HG03025 (cell line): ENCODE results near the gene CYB561D1.
A peak's percentile ranks its signal among the peaks of the same experiment; 100 is the strongest.

Source experiments
- ATAC-seq: cut with Tn5 transposase; IDR thresholded peaks from one replicate; pipeline ENCODE4 v1.9.1; 2021; ENCODE audit warnings: mild to moderate bottlenecking, moderate library complexity; ENCODE audit not compliant: unreplicated experiment, low FRiP score

Gene CYB561D1

DNA sequence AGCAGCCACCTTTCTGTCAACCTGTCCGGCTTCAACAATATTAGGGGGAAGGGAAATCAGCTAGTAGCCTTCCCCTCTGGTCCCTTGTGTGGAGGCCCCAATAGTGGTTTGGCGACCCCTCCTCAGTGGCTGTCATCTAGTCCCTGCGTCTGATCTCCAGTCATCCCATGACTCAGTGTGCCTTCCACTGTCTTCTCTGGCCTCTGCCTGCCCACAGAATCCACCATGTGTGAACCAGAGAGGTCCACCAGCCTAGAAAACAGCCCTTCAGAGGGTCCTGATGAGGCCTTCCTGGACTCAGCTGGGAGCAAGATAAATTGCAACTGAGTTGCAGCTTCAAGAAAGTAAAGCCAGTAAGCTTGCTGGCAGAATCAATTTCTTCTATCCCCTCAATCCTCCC is 14.0 kb upstream of the CYB561D1 start:
- ATAC-seq = no peak

DNA sequence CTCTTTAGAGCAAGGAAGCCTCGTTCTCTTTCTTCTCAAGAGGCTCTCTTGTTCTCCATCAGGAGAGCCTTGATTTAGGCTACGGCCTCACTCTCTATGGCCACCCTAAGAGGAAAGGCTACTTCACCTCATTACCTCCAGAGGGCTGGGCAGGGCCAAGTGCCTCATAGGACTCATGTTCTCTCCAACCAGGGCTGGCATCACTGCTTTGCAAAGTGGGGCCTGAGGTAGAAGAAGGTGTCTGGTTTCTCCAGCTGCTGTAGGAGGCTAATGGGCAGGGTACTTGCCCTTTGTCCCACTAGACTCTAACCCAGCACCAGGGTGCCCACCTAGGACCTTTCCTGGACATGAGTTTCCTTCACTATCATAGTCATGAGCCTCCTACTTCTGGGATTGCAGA is 12.2 kb upstream of the CYB561D1 start:
- no peak for ATAC-seq

DNA sequence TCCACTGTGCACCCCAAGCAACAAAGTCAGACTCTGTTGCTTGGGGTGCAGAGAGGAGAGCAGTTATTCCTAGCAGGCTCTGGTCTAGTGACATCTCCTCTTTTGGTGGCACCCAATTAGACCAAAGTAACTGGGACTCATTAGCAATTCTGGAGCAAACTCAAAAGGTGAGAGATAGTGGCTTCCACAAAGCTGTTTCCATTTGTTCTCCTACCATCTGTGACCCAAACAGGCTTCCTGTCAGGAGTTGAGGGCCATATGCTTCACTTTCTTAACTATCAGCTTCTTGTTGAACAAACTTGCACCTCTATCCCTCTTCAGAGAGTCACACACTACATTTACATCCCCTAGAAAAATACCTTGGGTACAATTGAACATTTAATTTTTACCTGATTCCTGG is 11.7 kb upstream of the CYB561D1 start:
- no peak for ATAC-seq

DNA sequence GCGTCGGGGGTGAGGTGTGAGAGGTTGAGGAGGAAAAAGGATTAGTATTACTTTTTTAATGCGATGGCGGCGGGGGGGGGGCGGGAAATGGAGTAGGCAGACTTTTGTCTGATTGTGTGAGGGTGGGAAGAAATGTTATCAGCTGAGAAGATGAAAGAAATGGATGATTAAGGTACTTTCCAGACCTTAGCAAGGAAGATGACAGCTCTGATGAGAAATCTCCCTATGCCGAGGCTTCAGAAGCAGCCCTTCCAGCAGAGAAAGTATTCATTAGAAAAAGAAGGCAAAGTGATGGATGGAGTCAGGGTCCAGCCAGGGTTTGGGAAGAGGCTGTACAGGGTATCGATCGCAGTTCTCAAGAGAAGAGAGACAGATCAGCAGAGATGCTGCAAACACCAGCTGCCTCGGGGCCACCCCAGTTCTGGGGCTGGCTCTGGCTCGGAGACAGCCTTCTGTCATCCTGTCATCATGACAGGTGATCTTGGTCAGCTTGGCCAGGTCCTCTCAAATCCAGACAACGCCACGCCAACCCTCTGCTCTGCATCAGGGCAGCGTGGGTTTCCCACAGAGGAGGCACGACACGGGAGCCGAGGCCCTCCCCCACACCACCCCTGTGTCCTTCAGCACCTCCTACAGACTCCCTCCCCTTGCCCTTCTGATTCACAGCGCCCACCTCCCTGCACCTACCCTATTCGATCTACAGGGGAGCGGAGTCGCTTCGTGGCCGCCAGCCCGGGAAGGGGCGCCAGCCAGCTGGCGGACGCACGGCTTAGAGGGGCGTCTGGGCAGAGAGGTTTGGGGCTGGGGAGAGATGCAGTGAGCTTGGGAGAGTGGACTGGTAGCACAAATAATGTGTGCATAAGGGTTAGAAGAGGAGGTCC is 10.9 kb upstream of the CYB561D1 start:
- peak; percentile 4 for ATAC-seq

DNA sequence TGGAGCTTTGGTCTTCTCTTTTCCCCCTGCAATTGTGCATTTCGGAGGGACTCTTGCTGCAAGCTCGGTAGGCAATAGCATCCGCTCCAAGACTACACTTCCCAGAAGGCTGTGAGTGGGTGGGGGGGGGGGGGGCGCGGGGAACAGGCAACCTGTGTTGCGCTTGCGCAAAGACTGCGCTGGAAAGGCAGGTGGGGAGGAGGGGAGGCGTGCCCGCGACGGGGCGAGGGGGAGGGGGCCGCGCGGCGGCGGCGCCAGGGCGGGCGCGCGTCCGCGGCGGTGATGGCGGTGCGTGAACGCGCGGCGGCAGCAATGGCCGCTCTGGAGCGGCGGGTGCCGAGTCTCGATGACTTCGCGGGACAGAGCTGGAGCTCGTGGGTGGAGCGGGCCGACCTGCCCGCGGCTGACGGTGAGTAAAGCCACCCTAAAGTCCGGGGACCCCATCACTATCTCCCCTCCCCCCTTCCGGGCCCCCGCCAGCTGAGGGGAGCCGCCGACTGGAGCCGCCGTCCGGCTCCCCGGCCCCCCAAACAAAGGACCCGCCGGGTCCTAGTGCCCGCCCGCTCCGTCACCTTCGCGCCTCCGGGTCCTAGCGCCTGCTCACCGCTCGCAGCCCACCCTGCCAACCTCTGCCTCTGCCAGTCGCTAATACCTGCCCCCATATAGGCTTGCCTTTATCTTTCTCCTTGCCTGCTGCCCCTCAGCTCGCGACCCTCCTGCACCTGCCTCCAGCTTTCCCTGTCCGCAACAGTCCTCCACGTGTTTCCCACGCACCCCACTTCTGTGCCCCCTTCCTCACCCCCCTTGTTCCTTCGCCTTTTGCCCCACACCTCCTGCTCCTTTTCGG is 10.0 kb upstream of the CYB561D1 start, which contains the start of gene ATXN7L2:
TSS of gene ATXN7L2 (plus strand) at position 234 of the 847 bp plus-strand sequence. CDS start at position 283, 49 bp downstream.
- peak; percentile 76 for ATAC-seq

DNA sequence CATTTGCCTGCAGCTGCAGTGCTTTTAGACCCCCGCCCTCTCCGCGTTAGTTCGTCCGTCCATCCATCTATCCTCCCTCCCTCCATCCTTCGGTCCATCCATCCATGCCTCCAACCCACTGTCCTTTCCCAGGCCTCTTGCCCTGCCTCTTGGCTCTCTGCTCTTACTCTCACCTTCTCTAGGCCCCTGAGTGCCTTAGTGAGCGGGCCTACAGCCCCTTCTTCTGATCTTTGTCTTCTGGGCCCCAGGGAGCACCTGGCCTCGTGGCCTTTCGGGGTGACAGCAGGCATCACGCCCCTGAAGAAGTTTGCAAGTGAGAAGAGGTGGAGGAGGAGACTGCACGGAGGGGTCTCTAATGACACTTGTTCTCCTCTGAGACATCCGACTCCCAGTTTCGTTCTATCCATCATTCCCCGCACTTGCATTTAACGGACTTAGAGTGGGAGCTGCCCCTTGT is 9.3 kb upstream of the CYB561D1 start:
- no peak for ATAC-seq

DNA sequence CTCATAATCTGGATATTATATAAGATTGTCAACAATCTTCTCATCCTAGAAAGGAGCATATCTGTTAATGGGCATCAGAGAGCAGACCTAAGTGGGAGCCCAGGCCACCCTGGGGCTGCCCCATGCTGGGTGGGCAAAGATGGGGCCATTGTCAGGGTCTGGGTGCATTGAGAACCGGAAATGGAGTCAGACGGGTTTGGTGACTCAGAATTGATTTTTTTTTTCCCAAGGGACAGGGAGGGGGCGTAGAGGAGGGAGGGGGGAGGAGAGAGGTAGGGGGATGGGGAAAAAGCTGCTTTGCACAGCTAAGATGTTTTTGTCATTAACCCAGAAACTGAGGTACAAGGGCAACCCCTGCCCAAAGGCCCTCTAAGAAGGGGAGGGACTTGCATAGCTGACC is 8.9 kb upstream of the CYB561D1 start:
- no peak for ATAC-seq

DNA sequence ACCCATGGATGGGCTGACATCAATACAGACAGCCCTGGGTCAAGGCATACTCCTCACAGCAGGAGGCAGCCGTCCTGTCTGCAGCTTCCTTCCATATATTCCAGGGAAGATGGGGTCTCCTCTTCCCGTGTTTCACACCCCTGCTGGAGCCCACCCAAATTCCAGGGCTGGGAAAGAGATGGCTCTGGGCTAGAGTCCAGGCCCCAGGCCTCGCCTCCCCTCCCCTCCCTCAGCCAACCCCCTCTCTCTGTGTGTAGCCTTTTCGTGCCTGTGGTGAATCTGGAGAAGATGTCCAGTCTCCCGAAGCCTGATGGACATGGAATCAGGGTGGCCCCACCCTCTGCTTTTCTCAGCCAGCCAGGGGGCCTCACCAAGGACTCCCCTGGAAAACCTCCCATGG is 6.6 kb upstream of the CYB561D1 start:
- ATAC-seq = no peak

DNA sequence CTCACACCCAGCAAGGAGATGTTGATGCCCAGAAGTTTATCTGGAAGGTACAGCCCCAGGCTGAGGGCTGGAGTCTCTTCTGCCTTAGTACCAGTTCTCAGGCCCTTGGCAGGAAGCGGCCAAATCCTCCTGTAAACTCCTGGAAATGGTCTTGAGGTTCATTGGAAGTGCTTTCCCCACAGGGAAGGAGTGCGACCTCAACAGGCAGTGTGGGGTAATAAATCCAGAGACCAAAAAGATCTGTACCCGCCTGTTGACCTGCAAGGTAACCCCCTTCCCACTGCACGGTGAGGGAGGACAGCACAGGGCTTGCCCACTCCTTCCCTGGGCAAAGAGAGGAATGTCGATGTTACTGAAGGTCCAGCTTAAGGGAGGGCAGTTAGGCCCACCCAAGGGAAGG is 5.7 kb upstream of the CYB561D1 start:
- ATAC-seq = no peak

DNA sequence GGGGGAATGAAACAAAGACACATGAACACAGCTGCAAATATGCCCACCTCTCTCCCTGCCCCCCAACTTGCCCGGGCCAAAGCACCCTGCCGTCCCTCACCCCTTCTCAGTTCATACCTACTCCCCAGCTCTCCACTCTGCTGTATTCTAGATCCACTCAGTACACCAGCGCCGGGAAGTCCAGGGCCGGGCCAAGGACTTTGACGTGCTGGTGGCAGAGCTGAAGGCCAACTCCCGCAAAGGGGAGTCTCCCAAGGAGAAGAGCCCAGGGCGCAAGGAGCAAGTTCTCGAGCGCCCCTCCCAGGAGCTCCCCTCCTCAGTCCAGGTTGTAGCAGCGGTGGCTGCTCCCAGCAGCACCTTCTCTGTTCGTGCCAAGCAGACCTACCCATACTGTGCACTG is 5.2 kb upstream of the CYB561D1 start:
- ATAC-seq = no peak

DNA sequence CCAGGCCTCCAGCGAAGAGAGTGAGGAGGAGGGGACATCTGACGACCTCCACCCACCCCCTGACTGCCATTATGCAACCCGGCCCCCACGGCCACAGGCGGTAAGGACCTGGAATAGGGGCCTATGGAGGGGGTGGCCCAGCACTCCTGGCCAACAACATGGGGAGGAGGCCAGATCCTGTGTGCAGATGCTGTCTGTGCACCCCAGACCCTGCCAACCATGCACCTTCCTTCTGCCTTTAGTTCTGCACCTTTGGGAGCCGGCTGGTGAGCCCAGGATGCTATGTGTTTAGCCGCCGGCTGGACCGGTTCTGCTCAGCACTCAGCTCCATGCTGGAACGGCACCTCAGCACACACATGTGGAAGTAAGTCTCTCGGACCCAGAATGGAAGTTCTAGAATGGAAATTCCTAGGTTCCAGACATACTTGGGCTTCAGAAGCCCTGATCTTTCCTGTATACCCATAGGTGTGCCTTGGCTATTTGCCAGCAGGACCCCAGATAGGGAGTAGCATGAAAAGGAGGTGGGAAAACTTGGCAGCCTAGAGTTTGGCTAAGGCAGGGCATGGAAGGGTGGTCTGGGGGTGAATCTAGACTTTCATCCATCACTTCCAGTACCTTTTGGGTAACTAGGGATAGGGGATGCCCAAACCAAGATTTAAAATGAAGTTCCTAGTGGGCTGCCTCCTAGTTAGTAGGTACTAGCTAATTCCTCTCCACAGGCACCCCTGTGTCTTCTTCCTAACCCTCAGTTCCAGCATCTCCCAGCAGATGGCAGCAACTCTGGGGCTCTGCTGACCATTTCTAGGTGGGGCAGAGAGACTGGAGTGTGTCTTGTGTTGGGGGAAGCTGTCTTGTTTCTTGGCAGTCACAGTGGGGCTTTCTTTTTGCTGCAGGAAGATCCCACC is 3.6 kb upstream of the CYB561D1 start:
- no peak for ATAC-seq

DNA sequence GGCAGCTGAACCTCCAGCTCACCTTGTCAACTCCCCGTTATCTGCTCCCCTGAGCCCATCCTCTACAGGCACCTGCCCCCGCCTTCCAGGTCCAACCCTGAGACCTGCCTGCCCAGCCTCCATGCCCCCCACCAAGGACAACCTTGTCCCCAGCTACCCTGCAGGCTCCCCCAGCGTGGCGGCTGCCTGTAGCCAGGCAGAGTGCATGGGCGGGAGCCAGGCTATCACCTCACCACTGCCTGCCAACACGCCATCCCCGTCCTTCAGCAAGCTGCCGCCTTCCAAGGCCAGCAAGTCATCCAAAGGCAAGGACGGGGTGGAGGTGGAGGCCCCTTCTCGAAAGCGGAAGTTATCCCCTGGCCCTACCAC is 3.0 kb upstream of the CYB561D1 start:
- ATAC-seq = no peak

DNA sequence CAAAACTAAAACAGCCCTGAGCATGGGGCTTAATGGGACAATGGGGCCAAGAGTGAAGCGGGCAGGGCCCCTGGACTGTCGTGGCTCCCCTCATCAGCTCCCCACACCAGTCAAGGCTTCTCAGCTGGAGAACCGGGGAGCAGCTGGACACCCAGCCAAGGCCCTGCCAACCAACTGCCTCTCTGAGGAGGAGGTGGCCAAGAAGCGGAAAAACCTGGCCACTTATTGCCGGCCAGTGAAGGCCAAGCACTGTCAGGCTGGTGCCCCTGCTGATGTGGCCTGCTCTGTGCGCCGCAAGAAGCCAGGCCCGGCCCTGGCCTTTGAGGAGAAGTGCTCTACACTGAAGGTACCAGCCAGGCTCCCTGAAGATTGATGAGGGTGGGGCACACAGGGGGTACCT is 2.5 kb upstream of the CYB561D1 start:
- ATAC-seq = no peak

DNA sequence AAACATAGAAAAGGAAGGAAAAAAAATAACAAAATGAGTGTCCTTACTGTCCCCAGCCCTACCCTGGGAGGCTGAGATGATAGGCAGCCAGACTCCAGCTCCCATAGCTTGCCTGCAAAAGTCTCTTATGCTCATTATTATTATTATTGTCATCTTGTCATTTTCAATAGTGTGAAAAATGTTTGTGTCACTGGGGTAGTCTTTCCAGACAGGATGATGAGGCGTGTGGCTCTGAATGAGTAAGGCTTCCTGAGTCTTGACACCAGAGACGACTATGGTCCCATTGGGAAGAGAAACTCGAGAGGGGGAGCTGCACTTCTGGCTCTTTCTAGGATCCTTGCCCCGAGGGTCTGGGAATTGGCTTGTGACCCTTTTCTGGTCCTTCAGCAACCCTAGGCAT is 1.1 kb upstream of the CYB561D1 start:
- ATAC-seq = no peak

DNA sequence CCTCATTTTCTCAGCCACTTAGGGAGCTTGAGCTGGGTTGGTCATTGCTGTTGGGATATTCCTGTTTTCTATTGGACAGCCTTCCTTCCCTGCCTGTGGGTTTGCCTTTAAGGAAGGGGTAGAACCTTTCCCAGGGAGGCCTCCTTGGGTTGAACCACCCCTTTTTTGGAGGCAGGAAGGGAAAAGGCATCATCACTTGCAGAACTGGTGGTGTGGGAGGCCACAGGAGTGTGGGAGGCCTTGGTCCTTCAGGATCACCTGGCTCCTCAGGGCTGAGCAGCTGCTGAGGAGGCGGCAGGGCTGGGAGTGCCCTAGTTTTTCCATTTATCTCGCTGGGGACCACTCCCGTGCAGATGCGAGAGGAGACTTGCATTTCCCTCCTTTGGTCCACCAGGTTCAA is 667 bp upstream of the CYB561D1 start:
- ATAC-seq = no peak

DNA sequence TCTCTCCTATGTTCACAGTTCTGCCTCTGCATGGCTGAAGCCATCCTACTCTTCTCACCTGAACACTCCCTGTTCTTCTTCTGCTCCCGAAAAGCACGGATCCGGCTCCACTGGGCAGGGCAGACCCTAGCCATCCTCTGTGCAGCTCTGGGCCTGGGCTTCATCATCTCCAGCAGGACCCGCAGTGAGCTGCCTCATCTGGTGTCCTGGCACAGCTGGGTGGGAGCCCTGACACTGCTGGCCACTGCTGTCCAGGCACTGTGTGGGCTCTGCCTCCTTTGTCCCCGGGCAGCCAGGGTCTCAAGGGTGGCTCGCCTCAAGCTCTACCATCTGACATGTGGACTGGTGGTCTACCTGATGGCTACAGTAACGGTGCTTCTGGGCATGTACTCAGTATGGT is 1.8 kb downstream of the CYB561D1 start:
- no peak for ATAC-seq

DNA sequence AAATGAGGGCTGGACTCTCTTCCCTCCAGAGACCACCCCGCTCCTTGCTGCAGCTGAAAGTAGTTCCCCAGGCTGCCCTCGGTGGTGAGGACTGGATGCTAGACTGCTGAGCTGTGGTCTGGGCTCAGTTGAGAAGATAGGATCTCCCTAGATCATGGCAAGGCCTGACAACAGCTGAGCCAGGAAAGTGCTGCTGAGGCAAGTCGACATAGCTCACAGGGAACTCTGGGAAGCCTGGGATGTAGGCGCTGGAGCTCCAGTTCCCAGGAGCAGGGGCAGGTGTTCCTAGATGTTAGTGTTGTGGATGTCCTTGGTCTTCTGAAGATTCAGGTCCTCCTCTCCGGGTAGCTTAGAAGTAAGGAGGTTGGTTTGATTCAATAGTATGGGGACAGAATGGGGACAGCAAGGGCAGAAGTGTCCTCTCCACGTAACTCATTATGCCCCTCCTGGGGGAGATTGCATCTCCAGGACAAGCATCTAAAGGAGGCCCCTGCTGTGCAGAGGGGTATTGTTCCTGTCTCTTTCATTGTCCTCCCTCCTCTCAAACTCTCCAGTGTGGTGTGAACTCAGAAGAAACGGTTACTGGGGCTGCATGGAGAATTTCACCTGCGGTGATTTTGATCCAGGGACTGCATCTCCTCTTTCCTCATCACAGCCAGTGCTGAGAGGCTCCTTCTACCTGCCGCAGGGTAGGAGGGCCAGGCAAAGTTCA is 3.7 kb downstream of the CYB561D1 start:
- no peak for ATAC-seq

DNA sequence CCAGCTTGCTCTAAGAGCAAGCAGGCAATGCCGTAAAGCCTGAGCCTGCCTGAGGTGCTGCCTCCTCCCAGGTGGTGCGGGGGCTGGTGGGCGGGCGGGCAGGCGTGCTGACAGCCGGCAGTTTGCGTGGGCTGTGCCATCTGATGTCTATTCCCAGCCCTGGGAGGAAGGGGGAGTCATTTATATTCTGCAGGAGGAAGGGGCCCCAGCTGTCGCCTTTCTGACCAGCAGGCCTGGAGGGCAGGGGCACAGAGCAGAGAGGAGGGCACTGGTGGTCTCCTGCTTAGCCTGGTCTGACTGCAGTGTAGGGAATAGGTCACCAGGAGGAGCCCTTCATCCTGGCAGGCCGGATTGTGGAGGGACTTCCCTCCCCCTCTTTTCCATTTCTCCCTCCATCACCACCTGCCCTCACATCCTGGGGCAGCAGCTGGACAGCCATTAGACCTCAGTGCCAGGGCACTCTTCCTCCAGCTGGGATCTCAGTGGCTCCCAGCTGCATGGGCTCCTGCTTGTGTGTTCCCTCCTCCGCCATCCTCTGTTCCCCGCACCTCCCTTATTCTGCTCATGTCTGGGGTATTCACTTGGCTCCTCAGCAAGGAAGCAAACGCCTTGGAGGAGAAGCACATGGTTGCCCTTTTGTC is 4.4 kb downstream of the CYB561D1 start:
- ATAC-seq = no peak

DNA sequence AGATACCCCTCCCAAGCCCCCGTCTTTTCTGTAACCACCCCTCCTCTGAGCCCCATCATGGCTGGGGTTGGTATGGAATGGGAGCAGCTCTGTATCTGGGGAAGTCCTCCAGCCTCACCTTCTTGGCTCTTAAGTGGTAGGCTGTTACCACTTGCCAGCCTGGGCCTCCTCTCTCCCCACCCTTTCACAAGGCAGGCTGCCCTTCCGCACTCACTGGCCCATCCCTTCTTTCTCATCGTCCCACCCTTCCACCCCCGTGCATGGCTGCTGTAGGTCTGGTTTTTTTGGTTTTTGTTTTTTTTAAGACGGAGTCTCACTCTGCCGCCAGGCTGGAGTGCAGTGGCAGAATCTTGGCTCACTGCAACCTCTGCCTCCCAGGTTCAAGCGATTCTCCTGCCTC is 5.2 kb downstream of the CYB561D1 start:
- ATAC-seq = no peak
